T-helper 9 cell (primary cell): ENCODE results near the gene SH3BP4.
"Not testable (repeated sequence)": the region's sequence is repeated elsewhere in the genome, so short reads cannot be mapped to it uniquely, and the experiment has no call there.

ENCODE experiments used
- DNase-seq: peaks from one replicate; pipeline ENCODE4 v3.0.0-alpha.2; 2020

SH3BP4 gene

DNA sequence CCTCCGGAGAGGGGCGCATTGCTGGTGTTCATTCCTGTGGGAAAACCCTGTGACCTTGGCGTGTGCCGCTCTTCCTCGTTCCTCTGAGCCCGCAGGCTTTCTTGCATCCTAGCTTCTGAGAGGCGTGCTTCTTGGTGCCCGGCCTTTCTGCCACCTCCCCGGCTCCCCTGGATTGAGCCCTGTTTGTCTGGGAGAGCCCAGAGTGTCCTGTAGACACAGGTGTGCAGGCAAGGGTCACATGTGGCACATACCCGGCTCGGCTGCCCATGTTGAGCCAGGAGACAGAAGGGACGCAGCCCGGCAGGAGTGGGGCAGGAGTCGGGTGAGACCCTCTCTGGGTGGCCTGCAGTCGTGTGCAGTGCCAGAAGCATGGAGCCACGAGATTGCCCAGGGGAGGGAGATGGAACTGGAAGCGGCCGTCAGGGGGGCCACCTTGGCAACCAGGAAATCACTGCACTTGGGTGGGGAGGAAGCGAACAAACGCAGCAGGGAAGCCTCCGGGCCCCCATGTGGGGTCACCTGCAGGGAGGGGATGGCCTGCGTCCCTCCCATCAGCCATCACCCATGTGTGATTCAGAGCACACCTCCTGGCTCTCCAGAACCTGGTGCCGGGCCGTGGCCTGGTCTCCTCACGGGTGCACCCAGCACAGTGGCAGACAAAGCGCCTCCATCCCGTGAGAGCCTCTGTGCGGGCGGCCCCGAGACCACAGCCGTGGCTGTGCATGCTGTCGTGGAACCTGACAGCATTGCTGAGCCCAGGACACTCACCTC is 92.9 kb downstream of the SH3BP4 start:
- no peak for DNase-seq

DNA sequence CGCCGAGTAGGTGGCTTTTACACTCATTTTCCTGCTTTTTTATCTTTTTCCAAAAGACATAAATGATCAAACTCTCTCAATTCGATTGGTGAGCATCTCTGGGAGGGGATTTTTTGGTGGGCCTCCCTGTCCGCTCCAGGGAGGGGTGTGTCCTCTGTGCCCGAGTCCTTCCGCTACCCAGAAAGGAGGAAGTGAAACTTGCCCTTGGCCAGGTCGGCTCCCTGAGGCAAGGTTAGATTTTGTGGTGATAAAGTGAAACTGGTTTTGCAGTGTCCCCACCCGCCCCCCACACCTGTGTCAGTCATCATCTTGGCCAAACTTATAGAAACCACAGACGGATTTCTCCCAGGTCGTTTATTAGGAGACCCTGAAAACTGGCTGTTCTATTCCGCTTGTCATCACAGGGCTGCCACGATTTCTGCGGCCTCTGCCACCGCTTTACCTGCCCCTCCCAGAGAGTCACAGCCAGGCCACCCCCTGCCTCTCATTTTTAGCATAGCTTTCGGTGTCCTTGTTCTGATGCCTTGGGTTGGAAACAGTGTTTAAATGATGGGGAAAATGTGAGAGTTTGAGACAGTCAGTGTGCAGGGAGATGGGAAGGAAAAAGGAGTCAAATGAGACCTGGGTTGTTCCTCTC is 93.6 kb downstream of the SH3BP4 start:
- no peak for DNase-seq

DNA sequence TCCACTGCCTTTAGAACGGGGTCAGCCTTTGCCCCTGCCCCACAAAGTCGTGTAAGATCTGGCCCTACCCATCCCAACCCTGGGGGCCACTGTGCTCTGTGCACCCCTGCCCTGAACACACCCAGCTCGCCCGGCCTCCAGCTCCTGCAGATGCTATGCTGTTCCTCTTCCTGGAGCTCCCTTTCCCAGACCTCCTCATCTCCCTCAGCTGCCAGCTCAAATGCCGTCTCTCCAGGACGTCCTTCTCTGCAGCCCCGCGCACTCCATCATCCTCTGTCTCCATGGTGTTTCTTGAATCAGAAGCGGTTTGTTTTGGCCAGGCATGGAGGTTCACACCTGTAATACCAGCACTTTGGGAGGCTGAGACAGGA is 94.1 kb downstream of the SH3BP4 start:
- no peak for DNase-seq

DNA sequence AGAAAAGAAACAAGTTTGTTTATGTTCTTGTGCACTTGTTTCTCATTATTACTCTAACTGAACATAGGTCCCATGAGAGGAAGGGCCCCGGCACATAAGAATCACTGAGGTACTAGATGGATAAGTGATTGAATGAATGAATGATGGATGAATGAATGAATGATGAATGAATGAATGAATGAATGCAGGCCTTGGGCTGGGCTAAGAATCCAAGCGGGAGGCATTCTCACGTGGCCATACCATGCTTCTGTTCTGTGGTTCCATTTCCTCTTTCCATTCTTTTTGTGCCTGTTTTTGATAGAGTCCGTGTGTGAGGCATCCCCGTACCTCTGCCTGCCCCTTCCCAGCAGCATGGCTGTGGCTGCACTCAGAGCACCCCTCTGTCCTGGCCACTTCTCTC is 94.8 kb downstream of the SH3BP4 start:
- no peak for DNase-seq

DNA sequence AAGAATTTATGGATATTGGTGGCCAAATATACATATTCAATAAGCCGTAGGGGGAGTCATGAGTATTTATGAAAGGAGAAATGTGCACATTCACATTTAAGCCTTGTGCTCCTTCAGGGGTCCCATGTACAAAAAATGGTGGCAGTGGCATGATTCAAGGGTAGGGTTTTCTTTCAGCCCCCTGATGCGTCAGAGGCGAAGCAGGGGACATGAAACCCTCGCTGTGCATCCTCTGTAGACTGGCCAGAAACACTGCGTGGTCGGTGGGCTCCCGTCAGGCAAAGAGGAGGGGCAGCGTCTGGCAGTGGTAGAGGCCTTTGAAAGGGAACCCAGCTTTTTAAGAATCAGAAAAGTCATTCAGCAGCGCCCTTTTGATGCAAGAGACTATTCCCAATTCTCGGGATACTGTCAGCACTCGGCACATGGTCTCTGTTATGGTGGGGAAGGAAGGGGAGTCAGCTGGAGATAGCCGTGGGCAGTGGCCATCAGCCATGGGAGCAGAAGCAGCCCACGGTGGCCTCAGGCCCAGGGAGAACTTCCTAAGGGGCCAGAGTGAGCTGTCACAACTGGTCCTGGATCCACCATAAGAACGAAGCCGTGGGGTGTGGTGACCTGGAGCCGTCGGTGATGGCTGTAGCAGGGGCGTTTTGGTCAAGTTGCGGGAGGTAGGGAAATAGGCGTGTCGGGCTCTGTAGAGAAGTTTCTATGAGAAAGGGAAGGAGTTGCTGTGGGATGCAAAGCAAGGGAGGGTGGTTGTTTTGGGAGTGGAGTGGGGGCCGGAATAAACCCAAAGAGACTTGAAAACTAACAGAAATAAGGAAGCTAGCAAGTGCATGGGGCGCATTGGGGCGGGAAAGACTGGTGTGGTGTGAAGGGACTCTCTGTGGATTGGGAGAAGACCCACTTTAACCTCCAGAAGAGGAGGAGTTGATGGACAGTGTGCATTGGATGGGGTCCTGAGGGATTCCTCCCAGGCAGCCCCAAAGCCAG is 95.6 kb downstream of the SH3BP4 start:
- no peak for DNase-seq

DNA sequence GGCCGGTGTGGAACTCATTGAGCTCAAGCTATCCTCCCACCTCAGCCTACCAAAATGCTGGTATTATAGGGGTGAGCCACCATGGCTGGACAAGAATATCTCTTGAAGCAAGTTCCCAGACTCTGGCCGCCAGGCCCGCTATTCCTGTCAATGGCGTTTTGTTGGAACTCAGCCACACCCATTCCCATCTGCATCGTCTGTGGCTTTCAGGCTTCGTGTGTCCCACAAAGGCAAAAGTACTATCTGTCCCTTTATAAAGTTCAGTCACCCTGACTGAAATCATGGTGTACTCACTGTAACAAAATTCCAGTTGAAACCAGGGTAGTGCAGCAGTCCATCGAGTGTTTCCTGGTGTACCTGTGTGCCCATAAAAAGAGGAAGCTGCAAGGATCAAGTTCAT is 96.7 kb downstream of the SH3BP4 start:
- no peak for DNase-seq

DNA sequence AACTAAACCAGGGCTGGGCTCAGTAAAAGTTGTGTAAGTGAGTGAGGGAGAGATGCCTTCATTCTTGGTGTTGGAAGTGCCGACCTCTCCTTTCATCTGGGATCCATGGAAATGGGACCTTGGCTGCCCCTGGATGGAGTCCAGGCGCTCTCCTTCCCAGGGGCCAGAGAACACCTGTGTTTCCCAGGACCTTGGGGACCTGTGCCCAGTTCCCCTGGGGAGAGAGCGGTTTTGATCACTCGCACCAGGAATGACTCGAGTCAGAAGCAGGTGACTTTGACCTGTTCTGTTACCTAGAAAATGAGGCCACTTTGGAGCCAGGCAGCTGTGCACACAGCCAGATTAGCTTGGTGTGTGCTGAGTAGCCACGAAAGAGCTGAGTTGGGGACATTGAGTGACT is 97.3 kb downstream of the SH3BP4 start:
- DNase-seq, result no peak

DNA sequence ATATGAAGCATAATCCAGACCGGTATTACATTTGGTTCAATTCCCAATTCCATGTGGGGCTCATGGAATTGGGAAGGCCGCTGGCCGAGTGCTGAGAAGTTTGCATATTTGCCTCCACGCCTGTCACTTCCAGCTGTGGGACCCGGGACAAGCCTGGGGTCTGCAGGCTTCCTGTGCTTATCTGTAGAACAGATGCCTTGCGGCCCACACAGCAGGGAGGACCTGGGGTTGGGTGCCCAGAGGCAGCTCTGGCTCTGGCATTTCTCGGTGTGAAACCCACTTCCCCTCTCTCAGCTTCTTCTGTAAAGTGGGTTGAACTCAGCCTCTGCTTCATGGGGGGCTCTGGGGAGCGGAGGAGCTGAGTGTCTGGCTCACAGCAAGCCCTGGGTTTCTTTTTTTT is 97.9 kb downstream of the SH3BP4 start:
- DNase-seq, result no peak

DNA sequence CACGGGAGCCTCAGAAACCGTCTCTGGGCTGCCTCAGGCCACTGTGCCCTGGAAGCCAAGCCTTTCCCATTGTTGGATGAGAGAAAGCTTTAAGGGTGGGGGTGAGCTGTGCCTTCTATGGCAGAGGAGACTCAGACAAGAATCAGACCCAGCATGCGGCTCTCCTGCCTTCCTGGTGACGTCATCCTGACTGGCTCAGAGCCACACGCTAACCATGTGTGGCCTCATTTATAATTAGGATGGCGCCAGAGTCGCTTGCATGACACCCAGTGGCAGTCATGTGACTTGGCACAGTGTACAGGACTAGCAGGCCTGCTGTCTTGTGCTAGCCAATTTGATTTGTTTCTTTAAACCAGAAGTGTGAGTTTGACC is 99.1 kb downstream of the SH3BP4 start:
- DNase-seq, result no peak

DNA sequence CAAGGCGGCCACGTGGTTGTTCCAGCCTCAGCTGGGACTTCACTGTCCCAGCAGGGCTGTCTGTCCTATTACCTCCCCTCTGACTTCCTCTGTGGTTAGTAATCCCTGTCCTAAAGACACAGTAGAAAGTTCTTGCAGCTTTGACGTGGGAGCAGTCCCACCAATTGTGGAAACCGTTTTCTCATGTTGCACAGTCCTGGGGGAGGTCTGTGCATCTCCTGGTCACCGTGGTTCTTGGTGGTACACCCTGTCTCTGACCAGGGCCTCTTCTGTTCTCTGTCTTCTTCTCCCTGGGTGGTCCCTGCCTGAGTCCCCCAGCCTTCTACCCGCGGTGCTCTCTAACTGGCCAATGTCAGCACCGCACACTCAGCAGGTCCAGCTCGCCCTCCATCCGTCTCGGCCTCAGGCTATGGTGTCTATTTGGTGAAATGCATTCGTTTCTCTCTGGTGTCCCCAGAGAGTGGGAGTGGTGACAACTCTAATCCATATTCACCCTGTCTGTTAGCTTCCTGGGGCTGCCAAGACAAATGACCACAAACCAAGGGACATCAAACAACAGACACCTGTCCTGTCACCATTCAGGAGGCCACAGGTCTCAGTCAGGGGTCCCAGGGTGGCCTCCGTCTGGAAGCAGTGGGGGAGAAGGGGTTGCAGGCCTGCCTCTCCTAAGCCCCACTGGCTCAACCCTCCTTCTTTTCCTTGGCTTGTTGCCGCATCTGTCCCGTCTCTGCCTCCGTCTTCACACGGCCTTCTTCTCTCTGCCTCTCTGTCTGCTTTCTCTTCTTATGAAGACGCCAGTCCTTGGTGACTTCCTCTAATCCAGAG is 99.8 kb downstream of the SH3BP4 start:
- DNase-seq, result no peak

DNA sequence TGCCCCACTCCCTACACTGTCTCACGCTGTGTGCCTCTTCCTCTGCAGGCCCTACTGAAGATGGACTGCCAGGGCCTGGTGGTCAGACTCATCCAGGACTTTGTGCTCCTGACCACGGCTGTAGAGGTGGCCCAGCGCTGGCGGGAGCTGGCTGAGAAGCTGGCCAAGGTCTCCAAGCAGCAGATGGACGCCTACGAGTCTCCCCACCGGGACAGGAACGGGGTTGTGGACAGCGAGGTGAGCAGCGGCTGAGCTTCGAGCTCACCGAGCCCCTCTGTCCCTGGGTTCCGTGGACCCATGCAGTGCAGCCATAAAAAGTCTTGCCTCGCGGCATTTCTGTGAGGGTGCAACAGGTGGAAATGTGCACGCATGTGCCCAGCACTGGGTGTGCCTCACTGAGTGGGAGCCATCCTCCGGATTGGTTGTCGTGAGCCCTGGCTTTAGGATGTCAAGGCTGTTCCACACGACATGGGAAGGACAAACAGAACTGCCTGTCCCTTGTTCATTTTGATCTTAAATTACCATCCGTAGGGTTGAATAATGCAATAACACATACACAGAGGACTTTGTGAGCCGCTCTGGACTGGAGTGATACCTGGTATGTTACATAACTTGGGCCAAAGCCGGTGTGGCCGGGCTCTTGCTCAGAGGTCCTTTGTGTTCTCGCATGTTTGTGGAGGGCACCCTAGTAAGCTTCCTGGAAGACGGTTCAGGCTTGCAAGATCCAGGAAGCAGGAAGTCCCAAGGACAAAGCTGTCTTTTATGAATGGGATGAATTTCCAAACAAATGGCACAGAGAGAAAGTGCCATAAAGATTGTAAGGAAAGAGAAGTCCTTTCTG is 100.9 kb downstream of the SH3BP4 start:
- no peak for DNase-seq

DNA sequence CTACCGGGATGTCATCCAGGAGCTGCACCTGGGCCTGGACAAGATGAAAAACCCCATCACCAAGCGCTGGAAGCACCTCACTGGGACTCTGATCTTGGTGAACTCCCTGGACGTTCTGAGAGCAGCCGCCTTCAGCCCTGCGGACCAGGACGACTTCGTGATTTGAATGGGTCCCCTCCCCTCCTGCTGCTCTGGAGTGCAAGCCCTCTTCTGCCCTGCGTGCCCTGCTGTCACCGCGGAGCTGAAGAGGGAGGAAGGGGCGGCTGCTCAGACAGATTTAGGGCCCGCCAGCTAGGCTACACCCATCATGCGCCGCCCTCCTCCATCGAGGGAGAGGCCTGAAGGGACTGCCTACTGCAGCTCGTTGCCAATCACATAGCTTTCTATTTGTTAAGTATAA is 101.8 kb downstream of the SH3BP4 start:
- DNase-seq, result no peak

DNA sequence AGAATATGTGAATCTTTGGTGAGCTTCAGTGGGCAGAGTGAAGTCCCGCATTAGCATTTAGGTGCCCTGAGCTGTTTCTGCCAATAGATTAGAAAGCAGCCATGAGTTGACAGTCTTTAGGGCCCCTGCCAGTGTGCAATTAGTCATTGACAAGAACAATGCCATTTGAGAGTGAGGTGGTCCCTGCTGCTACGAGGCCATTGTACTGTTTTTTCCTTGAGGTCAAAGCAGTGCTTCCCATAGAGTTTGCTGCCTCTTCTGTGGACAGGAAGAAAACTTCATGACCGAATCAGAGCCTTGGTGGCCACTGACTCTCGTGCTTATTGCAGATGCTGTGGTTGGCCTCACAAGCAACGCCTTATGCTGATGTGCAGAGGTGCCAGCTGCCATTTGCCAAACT is 102.7 kb downstream of the SH3BP4 start:
- no peak for DNase-seq

DNA sequence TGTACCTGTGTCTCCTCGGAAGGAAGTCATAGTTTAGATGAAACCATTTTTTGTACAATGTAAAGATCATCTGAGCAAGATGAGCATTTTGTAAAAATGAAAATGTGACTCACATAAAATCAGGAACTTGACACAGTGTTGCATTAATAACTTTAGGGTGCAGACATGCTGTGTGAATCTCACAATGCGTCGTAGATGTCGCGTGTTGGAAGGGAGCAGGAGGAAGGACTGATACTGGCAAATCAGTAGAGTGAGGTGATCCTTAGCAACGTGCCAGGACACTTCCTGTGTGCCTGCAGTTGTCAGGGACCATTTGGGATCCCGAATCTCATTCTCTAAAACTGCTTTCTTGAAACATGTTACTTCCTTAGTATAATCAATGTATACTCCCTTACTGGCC is 103.1 kb downstream of the SH3BP4 start:
- DNase-seq, result no peak

DNA sequence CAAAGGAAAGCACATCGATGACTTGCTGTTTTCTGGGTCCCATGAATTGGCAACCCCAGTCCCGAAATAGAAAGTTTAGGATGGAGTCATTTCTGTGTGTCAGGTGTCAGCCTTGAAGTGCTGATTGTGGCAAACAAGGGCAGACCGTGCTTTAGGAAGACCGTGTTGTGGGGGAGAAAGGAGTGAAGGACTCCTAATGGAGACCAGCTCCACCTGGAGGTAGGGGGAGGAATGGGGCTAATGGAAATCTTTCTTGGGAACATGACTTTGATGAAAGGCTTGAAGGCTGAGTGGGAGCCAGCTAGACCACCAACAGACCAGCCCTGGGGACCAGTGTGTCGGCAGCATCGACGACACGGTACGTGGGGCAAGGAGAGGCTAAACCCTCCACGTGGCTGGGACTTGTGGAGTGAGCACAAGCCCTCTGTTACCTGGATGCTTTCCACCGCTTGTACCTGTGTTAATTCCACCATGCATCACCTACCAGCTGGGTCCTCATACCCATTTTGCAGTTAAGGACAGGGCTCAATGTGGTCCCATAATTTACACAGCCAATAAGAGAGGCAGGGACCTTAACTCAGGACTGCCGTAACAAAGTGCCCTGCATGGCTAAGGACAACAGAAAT is 104.2 kb downstream of the SH3BP4 start:
- no peak for DNase-seq

DNA sequence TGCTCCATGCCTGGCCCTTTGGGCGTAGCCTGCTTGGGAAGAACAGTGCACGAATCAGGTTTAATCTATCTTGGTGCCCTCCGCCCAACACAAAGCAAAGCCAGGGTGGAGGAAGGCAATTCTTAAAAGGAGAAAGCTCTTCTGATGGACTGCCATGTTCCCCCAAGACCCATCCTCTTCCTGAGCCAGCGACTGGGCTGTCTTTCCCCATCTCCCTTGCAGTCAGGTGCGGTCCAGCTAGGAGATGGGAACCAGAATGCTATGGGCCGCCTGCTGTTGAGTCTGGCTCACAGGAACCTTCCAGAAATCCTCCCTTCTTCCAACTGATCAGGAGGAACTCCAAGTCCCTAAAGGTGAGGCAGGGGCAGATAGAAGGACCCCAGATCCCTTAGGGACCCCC is 105.0 kb downstream of the SH3BP4 start:
- no peak for DNase-seq

DNA sequence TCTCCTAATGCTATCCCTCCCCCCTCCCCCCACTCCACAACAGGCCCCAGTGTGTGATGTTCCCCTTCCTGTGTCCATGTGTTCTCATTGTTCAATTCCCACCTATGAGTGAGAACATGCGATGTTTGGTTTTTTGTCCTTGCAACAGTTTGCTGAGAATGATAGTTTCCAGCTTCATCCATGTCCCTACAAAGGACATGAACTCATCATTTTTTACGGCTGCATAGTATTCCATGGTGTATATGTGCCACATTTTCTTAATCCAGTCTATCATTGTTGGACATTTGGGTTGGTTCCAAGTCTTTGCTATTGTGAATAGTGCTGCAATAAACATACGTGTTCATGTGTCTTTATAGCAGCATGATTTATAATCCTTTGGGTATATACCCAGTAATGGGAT is 105.8 kb downstream of the SH3BP4 start:
- DNase-seq, result not testable (repeated sequence)

DNA sequence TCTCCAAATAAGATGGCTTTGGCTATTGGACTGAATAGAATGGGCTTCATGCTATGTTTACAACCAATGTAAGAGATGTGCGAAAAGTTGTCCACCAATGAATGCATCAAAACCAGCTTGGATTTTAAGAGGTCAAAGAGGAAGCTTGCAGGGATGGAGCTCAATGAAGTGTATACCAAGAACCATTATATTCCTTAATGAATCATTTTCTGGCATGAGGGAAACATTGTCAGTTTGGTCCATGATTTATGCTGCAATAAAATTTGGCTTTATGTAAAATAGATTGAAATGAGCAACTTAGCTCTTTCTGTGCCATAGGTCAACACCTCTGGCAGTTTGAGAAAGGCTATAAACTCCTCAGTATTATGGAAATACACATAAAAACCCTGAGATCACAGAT is 107.3 kb downstream of the SH3BP4 start:
- DNase-seq, result no peak

DNA sequence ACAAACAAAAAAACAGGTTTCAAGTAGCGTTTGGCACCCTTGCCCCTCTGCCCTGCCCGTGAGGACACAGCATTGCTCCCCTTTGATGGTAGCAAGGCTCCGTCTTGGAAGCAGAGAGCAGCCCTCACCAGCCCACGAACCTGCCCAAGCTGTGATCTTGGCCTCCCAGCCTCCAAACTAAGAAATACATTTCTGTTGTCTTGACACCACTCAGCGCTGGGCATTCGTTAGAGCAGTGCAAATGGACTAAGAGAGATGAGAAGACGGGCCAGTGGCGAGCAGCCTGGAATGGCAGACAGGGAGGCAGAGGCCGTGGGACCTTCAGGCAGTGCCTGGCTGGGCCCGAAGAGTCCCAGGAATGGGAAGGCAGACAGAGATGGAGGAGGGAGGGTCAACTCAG is 109.8 kb downstream of the SH3BP4 start:
- DNase-seq, result no peak

DNA sequence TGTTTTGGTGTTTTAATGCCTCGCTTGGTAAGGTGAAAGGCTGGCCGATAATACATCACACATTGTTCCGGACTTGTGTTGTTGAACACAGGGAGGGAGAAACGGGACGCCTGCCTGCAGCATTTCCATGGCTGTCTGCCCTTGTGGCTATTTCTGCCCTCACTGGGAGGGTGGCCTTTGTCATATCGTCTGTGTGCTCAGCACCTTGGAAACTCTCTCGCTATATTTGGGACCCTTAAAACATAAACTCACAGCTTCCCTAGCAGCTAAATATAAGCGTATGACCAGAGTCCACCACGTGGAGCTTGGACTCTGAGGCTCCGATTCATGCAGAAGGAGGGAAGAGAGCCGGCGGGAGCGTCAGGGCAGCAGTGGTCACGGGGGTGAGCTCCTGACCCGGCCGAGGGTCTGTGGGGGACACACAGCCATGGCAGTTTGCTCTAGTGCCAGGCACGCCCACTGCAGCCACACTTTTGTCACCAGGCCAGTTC is 111.7 kb downstream of the SH3BP4 start:
- DNase-seq, result no peak

DNA sequence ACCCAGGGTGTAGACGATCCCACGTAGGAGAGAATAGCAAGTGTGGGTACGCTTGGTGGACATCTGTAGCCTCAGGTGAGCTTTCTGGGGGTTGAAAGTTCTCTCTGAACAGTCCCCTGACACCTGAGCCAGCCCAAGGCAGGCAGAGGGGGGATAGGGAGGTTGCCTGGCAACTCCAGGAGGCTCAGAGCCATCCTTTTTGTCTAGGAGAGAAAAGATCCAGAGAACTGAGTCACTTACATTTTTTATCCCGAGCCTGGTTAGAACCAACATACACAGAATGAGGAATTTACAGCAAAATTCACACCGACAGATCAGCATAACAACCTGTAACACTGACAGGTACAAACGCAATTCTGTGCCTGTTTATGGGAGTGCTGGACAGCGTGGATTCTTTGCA is 113.2 kb downstream of the SH3BP4 start:
- DNase-seq, result no peak
